Esophagus muscularis mucosa (tissue), 4 donors: ENCODE data around the gene ZNF189. TPM values are rescaled to one million over a fixed set of nuclear protein-coding genes. Genes with fewer than 3 reads are reported as not detected.

Experiments used
- DNase-seq: peaks from one replicate; pipeline ENCODE4 v3.0.0-alpha.2; 2017; ENCODE audit errors: extremely low spot score
- H3K27ac ChIP-seq, 4 donors: fragments of 200-600 bp; sonication (generic); replicated peaks in 1 of 4; 1 replicate in 3 of 4; 2 replicates in 1 of 4; pipeline ENCODE4 v1.5.1; 2016 to 2019; ENCODE audit warnings: mild to moderate bottlenecking in 1 of 4
- H3K27me3 ChIP-seq, 4 donors: fragments of 200-600 bp; sonication (generic); one replicate each; pipeline versions ENCODE4 v1.5.1 to v1.6.0; 2016 to 2019
- H3K36me3 ChIP-seq, 4 donors: fragments of 200-600 bp; sonication (generic); one replicate each; pipeline ENCODE4 v1.5.1; 2016 to 2019
- H3K4me1 ChIP-seq, 4 donors: fragments of 200-600 bp; sonication (generic); one replicate each; pipeline ENCODE4 v1.5.1; 2016 to 2019
- H3K4me3 ChIP-seq, 4 donors: fragments of 200-600 bp; sonication (generic); 1 replicate in 2 of 4; 2 replicates in 2 of 4; pipeline ENCODE4 v1.5.1; 2016 to 2019; ENCODE audit warnings: mild to moderate bottlenecking in 4 of 4, moderate library complexity in 1 of 4
- H3K9me3 ChIP-seq, 4 donors: fragments of 200-600 bp; sonication (generic); 1 replicate in 3 of 4; 2 replicates in 1 of 4; pipeline ENCODE4 v1.5.1; 2016 to 2019
- EP300 ChIP-seq: sonication (generic); formaldehyde crosslinking; IDR thresholded peaks from one replicate; pipeline ENCODE4 v1.6.1; 2017; ENCODE audit warnings: antibody characterized with exemption
- POLR2A ChIP-seq: fragments of 450-650 bp; IDR thresholded peaks from one replicate; pipeline ENCODE4 v1.6.1; 2017; ENCODE audit warnings: antibody characterized with exemption, moderate library complexity, mild to moderate bottlenecking, low read depth
- POLR2AphosphoS5 ChIP-seq, 2 donors: sonication (generic); formaldehyde crosslinking; IDR thresholded peaks; one replicate each; pipeline ENCODE4 v1.6.1; 2017; ENCODE audit warnings: antibody characterized with exemption in 2 of 2
- WGBS: methylation state at CpG from one replicate; pipeline ENCODE4 v1.1.5; 2018; 5-methylcytosine and 5-hydroxymethylcytosine counted together
- intact Hi-C: fragments of 100-400 bp; cut with DNase I; formaldehyde crosslinking; loops from one replicate; pipeline ENCODE4 v1.15.1; 2023
- total RNA-seq, 4 donors: library from RNA; depleted of rRNA; stranded (reverse); fragments of >200 nt; gene quantifications; one replicate each; pipeline versions ENCODE4 v1.1.0 to v1.2.1, GENCODE V29; 2016
- TF ChIP-seq, protein P1 (sequence below), 3 experiments: fragments of 200-600 bp in 2 of 3; fragments of 450-650 bp in 1 of 3; sonication (generic) in 2 of 3; IDR thresholded peaks; one replicate each; pipeline ENCODE4 v1.5.1; 2017 to 2019; ENCODE audit warnings: antibody characterized with exemption in 3 of 3, mild to moderate bottlenecking in 2 of 3, moderate library complexity in 1 of 3

ZNF189 gene
- total RNA-seq, 4 donors from 2014 or later: 16.7 to 19.6 (median 18.6) TPM

DNA sequence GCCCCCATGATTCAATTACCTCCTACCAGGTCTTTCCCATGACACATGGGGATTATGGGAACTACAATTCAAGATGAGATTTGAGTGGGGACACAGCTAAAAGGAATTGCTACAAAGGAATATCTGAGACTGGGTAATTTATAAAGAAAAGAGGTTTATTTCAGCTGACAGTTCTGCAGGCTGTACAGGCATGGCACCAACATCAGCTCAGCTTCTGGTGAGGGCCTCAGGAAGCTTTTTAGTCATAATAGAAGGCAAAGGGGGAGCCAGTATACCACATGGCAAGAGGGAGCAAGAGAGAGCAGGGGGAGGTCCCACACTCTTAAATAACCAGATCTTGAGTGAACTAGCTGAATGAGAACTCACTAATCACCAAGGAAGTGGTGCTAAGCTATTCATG is 48.1 kb downstream of the ZNF189 start:
- no peak for DNase-seq
- no peak for TF ChIP-seq POLR2AphosphoS5 (IDR thresholded peaks at IDR 0.05)
- no peak for TF ChIP-seq POLR2A
- TF ChIP-seq EP300: no peak
- TF ChIP-seq, protein P1, sequence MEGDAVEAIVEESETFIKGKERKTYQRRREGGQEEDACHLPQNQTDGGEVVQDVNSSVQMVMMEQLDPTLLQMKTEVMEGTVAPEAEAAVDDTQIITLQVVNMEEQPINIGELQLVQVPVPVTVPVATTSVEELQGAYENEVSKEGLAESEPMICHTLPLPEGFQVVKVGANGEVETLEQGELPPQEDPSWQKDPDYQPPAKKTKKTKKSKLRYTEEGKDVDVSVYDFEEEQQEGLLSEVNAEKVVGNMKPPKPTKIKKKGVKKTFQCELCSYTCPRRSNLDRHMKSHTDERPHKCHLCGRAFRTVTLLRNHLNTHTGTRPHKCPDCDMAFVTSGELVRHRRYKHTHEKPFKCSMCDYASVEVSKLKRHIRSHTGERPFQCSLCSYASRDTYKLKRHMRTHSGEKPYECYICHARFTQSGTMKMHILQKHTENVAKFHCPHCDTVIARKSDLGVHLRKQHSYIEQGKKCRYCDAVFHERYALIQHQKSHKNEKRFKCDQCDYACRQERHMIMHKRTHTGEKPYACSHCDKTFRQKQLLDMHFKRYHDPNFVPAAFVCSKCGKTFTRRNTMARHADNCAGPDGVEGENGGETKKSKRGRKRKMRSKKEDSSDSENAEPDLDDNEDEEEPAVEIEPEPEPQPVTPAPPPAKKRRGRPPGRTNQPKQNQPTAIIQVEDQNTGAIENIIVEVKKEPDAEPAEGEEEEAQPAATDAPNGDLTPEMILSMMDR (IDR thresholded peaks at IDR 0.05): no peak
- Histone ChIP-seq H3K9me3 (no peaks in the 10 kb centered on the region), H3K27me3 (peaks cover 0 to 17% (median 0%) of the 10 kb centered on the region in 4 donors), H3K27ac (no peak overlapping the region), H3K36me3 (no peaks in the 10 kb centered on the region), H3K4me3 (no peak overlapping the region), H3K4me1 (peaks cover 0 to 14% (median 9%) of the 10 kb centered on the region in 4 donors)
- intact Hi-C loops: loop anchor here (2.0 kb wide), 1 partner anchor 46 kb away; no protein-coding TSS in a partner anchor

DNA sequence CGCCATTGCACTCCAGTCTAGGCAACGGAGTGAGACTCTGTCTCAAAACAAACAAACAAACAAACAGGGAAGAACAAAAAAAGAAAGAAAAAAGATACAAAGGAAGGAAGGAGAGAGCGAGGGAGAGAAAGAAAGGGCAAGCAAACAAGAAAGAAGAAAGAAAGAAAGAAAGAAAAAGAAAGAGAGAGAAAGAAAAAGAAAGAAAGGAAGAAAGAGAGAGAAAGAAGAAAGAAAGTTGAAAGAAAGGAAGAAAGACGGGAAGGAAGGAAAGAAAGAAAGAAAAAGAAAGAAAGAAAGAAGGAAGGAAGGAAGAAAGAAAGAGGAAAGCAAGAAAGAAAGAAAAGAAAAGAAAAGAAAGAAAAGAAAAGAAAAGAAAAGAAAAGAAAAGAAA is 50.0 kb downstream of the ZNF189 start:
- intact Hi-C loops: no loop called here
- H3K4me1 ChIP-seq: peaks cover 0 to 14% (median 6%) of the 10 kb centered on the region in 4 donors
- H3K27me3 ChIP-seq: peaks cover 0 to 11% (median 0%) of the 10 kb centered on the region in 4 donors
- no peaks in the 10 kb centered on the region for H3K9me3 ChIP-seq
- no peaks in the 10 kb centered on the region for H3K36me3 ChIP-seq
- H3K27ac ChIP-seq: peak overlapping the region in 1 of 4 donors; percentile 62
- TF ChIP-seq POLR2A (no peak), EP300 (no peak), POLR2AphosphoS5 (IDR thresholded peaks at IDR 0.05) (no peak)
- TF ChIP-seq, protein P1 (IDR thresholded peaks at IDR 0.05): no peak
- WGBS: 64% methylated on average over 4 of the region's 4 CpGs
- peak overlapping the region; percentile 54 to 72 (median 59) for H3K4me3 ChIP-seq
- DNase-seq: no peak

DNA sequence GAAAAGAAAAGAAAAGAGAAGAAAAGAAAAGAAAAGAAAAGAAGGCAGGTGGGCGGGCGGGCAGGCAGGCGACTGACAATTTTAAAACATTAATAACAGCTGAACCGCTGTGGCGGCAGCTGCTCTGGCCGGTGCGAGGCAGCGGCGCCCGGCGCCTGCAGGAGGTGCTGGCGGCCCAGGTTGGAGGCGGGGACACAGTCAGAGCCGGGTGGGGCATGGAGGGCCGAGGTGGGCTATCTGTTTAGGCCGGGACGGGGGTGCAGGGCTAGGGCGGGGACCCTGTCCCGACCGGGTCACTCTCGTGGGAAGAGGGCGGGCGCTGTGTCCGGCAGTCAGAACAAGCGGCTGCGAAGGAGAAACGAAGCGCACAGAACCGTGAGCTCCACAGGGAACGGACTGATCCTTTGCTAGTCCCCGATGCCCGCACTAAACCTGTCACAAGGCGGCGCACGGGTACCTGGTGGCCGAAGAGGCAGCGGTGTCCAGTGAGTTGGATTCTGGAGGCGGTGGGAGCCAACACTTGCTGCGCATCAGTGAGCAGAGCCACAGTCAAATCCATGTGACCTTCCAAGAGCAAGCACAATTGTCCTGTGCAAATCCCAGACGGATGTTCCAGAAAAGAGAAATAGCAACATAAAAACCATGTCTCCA is 50.5 kb downstream of the ZNF189 start:
- H3K27ac ChIP-seq: peak overlapping the region; percentile 47 to 69 (median 66)
- 2% methylated on average over 30 of the region's 40 CpGs for whole genome bisulfite sequencing
- peaks cover 0 to 8% (median 0%) of the 10 kb centered on the region in 4 donors for H3K27me3 ChIP-seq
- intact Hi-C loops: no loop called here
- H3K9me3 ChIP-seq: no peaks in the 10 kb centered on the region
- H3K4me1 ChIP-seq: peaks cover 0 to 14% (median 6%) of the 10 kb centered on the region in 4 donors
- no peak for TF ChIP-seq POLR2A
- no peak for TF ChIP-seq EP300
- TF ChIP-seq, protein P1 (IDR thresholded peaks at IDR 0.05): peak; percentile 51 to 68 (median 56)
- TF ChIP-seq POLR2AphosphoS5 (IDR thresholded peaks at IDR 0.05): peak in 1 of 2 donors; percentile 45
- DNase-seq: no peak
- H3K4me3 ChIP-seq: peak overlapping the region; percentile 54 to 72 (median 59)
- H3K36me3 ChIP-seq: no peaks in the 10 kb centered on the region

DNA sequence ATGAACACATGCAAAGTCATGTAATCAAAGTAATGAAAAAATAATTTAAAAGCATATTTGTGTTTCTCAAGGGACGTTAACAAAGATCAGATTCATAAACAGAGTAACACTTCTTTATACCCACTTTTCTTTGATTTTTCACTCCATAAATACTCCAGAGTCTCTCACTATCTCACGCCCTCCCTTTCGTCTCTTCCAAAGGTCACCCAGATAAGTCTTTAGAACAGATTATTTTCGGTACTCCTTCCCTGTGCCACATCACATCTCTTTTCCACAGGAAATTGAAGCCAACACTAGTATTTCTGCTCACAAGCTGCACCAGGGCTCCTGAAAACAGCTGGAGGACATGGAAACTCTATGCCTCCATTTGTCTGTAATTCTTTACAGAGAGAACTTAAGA is 52.3 kb downstream of the ZNF189 start:
- H3K4me1 ChIP-seq: peaks cover 0 to 14% (median 6%) of the 10 kb centered on the region in 4 donors
- WGBS: 68% methylated on average over 4 of the region's 4 CpGs
- no peaks in the 10 kb centered on the region for H3K9me3 ChIP-seq
- H3K27ac ChIP-seq: no peak overlapping the region
- TF ChIP-seq, protein P1 (IDR thresholded peaks at IDR 0.05): no peak
- TF ChIP-seq EP300: no peak
- TF ChIP-seq POLR2A: no peak
- no peak for TF ChIP-seq POLR2AphosphoS5 (IDR thresholded peaks at IDR 0.05)
- no peak for DNase-seq
- no peaks in the 10 kb centered on the region for H3K36me3 ChIP-seq
- intact Hi-C loops: no loop called here
- no peak overlapping the region for H3K4me3 ChIP-seq
- peaks cover 0 to 3% (median 0%) of the 10 kb centered on the region in 4 donors for H3K27me3 ChIP-seq

DNA sequence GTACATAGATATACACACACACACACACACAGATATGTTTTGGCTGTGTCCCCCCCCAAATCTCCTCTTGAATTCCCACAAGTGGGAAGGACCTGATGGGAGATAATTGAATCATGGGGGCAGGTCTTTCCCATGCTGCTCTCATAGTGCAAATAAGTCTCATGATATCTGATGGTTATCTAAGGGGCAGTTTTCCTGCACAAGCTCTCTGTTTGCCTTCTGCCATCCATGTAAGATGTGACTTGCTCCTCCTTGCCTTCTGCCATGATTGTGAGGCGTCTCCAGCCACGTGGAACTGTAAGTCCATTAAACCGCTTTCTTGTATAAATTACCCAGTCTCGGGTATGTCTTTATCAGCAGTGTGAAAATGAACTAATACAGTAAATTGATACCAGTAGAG is 52.8 kb downstream of the ZNF189 start:
- no peaks in the 10 kb centered on the region for H3K36me3 ChIP-seq
- intact Hi-C loops: no loop called here
- H3K4me1 ChIP-seq: peaks cover 0 to 14% (median 6%) of the 10 kb centered on the region in 4 donors
- TF ChIP-seq POLR2AphosphoS5 (IDR thresholded peaks at IDR 0.05): no peak
- TF ChIP-seq, protein P1 (IDR thresholded peaks at IDR 0.05): no peak
- TF ChIP-seq EP300: no peak
- TF ChIP-seq POLR2A: no peak
- no peak overlapping the region for H3K4me3 ChIP-seq
- peaks cover 0 to 3% (median 0%) of the 10 kb centered on the region in 4 donors for H3K27me3 ChIP-seq
- no peaks in the 10 kb centered on the region for H3K9me3 ChIP-seq
- H3K27ac ChIP-seq: no peak overlapping the region
- WGBS: 87% methylated on average over 4 of the region's 4 CpGs
- DNase-seq: no peak
